ENCODE results near the gene ETNPPL. TPM values are rescaled to one million over a fixed set of nuclear protein-coding genes. Genes with fewer than 3 reads are reported as not detected.
A peak's percentile ranks its signal among the peaks of the same experiment; 100 is the strongest.

ETNPPL gene
- total RNA-seq, 2 donors from 2014 or later = 0.75 to 5.7 TPM

DNA sequence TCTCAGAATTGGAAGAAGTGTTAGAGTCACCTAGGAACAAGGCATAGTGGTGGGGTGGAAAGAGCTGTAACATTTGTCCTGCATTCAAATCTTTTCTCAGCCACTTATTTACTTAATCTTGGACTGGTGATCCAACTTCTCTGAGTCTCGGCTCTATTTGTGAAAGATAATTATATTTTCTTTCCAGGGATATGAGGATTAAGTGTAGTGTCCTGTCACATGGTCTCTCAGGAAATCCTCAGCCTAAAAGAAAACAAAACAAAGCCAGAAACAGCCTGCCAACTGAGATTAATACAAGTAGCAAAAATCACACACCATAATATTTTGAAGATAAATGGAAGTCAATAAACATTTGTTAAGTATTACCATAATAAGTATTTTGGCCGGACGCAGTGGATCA, 33.3 kb upstream of the ETNPPL start:
- DNase-seq (ENCODE audit: low spot score) = no peak
- H3K36me3 ChIP-seq = no peaks in the 10 kb centered on the region
- no peaks in the 10 kb centered on the region for H3K9me3 ChIP-seq
- H3K4me1 ChIP-seq = peaks cover 0 to 19% of the 10 kb centered on the region in 2 donors
- no peak overlapping the region for H3K4me3 ChIP-seq
- peak overlapping the region; percentile 31 to 61 for H3K27ac ChIP-seq
- TF ChIP-seq, protein P1, sequence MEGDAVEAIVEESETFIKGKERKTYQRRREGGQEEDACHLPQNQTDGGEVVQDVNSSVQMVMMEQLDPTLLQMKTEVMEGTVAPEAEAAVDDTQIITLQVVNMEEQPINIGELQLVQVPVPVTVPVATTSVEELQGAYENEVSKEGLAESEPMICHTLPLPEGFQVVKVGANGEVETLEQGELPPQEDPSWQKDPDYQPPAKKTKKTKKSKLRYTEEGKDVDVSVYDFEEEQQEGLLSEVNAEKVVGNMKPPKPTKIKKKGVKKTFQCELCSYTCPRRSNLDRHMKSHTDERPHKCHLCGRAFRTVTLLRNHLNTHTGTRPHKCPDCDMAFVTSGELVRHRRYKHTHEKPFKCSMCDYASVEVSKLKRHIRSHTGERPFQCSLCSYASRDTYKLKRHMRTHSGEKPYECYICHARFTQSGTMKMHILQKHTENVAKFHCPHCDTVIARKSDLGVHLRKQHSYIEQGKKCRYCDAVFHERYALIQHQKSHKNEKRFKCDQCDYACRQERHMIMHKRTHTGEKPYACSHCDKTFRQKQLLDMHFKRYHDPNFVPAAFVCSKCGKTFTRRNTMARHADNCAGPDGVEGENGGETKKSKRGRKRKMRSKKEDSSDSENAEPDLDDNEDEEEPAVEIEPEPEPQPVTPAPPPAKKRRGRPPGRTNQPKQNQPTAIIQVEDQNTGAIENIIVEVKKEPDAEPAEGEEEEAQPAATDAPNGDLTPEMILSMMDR (IDR thresholded peaks at IDR 0.05) = no peak
- no peaks in the 10 kb centered on the region for H3K27me3 ChIP-seq

DNA sequence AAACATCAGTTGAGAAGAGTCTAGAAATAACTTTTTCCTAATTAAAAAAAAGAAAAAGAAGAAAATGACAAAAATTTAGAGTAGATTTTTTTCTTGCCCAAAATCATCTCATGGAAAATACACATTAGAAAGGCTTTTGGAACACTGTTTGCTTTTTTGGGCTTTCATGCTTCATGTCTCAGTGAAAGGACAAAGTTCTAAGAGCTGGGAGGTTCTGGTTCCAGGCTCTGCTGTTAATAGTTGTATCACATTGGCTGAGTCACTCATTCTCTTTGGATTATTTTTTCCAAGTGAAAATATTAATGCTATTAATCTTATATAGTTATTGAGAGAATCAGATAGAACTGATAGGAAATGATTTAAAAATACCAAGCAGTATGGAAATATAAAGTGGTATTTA, 32.9 kb upstream of the ETNPPL start:
- Histone ChIP-seq H3K27ac (peak overlapping the region; percentile 31 to 61), H3K4me3 (no peak overlapping the region)
- no peak for DNase-seq (ENCODE audit: low spot score)

DNA sequence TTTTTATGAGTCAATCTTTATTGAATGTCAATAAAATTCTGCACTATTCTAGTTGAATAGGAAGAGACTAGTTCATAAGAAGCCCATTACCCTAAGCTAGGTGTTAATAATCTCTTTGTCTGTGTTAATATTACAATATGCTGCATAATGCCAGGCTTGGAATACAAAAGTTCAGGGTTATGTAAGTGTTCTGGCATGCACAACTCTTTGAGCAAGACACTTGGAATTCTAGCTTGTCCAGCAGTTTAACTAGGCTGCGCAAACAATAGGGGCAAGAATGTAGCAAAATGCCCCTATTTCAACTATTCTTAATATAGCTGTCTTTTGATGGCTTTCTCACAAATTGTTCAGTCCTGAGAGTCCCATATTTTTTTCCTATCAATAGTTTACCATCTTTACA, 31.3 kb upstream of the ETNPPL start:
- no peak overlapping the region for H3K27ac ChIP-seq
- no peak for DNase-seq (ENCODE audit: low spot score)
- H3K27me3 ChIP-seq = no peaks in the 10 kb centered on the region
- TF ChIP-seq, protein P1 (IDR thresholded peaks at IDR 0.05) = no peak
- no peaks in the 10 kb centered on the region for H3K36me3 ChIP-seq
- H3K4me3 ChIP-seq = no peak overlapping the region
- peaks cover 0 to 19% of the 10 kb centered on the region in 2 donors for H3K4me1 ChIP-seq
- no peaks in the 10 kb centered on the region for H3K9me3 ChIP-seq

More for the DNA sequence above, 32.9 kb upstream of the ETNPPL start:
- Histone ChIP-seq H3K9me3 (no peaks in the 10 kb centered on the region), H3K27me3 (no peaks in the 10 kb centered on the region), H3K4me1 (peaks cover 0 to 19% of the 10 kb centered on the region in 2 donors), H3K36me3 (no peaks in the 10 kb centered on the region)
- TF ChIP-seq, protein P1 (IDR thresholded peaks at IDR 0.05) = no peak

DNA sequence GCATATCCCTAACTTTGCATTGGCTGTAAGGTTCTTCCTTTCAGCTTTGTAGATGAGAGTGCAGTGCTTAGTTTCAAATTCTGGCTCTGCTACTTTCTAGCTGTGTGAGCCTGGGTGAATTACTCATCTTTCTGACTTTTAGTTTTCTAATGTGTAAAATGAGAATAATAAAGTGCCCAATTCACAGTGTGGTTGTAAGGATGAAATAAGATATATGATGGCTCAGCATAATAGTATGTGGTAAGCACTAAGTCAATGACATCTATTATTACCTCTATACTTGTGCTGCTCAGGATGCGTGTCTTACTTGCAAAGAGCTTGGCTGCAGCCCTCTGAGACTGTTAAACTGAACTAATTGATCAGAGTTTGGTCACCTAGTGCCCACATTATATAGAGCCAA, 30.6 kb upstream of the ETNPPL start:
- DNase-seq (ENCODE audit: low spot score) = no peak
- no peaks in the 10 kb centered on the region for H3K9me3 ChIP-seq
- H3K36me3 ChIP-seq = no peaks in the 10 kb centered on the region
- H3K4me1 ChIP-seq = peaks cover 0 to 19% of the 10 kb centered on the region in 2 donors
- H3K27ac ChIP-seq = no peak overlapping the region
- no peak overlapping the region for H3K4me3 ChIP-seq
- TF ChIP-seq, protein P1 (IDR thresholded peaks at IDR 0.05) = no peak
- no peaks in the 10 kb centered on the region for H3K27me3 ChIP-seq

DNA sequence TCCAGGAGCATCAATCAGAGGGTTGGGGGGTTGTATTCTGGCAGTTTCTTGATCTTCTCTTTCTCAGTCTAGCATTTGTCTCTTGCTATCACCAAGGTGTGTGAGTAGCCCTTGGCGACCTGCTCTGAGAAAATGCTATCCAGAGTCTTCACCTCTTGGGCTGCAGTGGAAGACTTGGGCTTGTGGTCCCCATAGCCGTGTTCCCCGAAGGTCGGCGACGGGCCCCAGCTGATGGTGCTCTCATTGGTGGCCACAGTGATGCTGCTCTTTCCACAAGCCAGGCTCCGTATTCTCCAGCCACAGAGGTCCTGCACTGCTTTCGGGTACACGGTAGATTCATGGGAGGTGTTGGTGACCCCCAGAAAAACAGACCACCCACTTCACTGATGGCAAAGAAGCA, 25.9 kb upstream of the ETNPPL start:
- Histone ChIP-seq H3K27me3 (no peaks in the 10 kb centered on the region), H3K27ac (no peak overlapping the region), H3K9me3 (no peaks in the 10 kb centered on the region), H3K4me1 (peaks cover 0 to 1% of the 10 kb centered on the region in 2 donors), H3K36me3 (no peaks in the 10 kb centered on the region), H3K4me3 (no peak overlapping the region)
- DNase-seq (ENCODE audit: low spot score) = no peak
- TF ChIP-seq, protein P1 (IDR thresholded peaks at IDR 0.05) = no peak

DNA sequence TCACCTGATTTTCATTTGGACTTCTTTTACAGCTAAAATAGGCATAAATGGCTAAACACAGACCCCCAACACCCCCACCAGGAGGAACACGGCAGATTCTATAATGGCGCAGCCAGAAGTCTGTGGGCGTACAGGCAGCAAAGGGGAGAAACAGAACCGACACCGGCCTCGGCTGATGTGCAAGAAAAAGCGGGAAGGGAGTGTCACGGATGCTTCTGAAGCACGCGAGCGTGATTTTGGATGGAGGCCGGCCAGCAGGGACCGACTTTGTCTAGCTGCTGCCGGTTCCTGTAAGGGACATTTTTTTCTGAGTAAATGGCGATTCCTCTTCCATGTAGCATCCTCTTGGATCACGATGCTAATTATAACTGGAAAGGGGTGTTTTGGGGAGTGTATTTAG, 24.9 kb upstream of the ETNPPL start:
- H3K36me3 ChIP-seq = no peaks in the 10 kb centered on the region
- no peaks in the 10 kb centered on the region for H3K4me1 ChIP-seq
- TF ChIP-seq, protein P1 (IDR thresholded peaks at IDR 0.05) = no peak
- no peak overlapping the region for H3K27ac ChIP-seq
- no peak overlapping the region for H3K4me3 ChIP-seq
- no peak for DNase-seq (ENCODE audit: low spot score)
- no peaks in the 10 kb centered on the region for H3K27me3 ChIP-seq
- no peaks in the 10 kb centered on the region for H3K9me3 ChIP-seq
